SK-N-SH (cell line): ENCODE measurements around the gene ZNF467. TPM values are rescaled to one million over a fixed set of nuclear protein-coding genes. Genes with fewer than 3 reads are reported as not detected.

Experiments used
- CTCF ChIA-PET: fragments of 300-600, 350-600 bp; formaldehyde crosslinking; extraction: SDS; loops from one replicate; lab custom pipeline; 2021; lab: Yijun Ruan, JAX
- POLR2A ChIA-PET: fragments of 350-600 bp; sonication (Branson Sonifier 250); formaldehyde crosslinking; extraction: SDS; loops from one replicate; lab custom pipeline; 2020; ENCODE audit warnings: antibody characterized with exemption, inconsistent platforms; lab: Yijun Ruan, JAX
- DNase-seq: peaks from one replicate; pipeline ENCODE4 v3.0.0; 2012
- H2AFZ ChIP-seq: fragments of 200-600 bp; sonication (generic); 2 replicates; pipeline ENCODE4 v1.8.1; 2016; ENCODE audit warnings: antibody characterized with exemption, mild to moderate bottlenecking, low read depth
- H3F3A ChIP-seq: fragments of 200-600 bp; sonication (generic); replicated peaks from 2 replicates; pipeline ENCODE3; 2016; ENCODE audit warnings: antibody characterized with exemption, mild to moderate bottlenecking; ENCODE audit not compliant: insufficient read depth
- H3K27ac ChIP-seq, 2 experiments: fragments of 200-500 bp in 1 of 2; fragments of 200-600 bp in 1 of 2; sonication (Bioruptor generic) in 1 of 2; sonication (generic), shearing (Covaris generic) in 1 of 2; 2 replicates each; pipeline versions ENCODE4 v1.5.1 to v1.6.1; 2014 to 2016; ENCODE audit warnings: low read depth in 2 of 2, inconsistent platforms in 1 of 2, low read length in 1 of 2, mild to moderate bottlenecking in 1 of 2, mixed read lengths in 1 of 2
- H3K27me3 ChIP-seq: fragments of 200-600 bp; sonication (generic), shearing (Covaris generic); 2 replicates; pipeline ENCODE4 v1.6.1; 2016; ENCODE audit warnings: mixed run types; ENCODE audit not compliant: insufficient read depth
- H3K36me3 ChIP-seq, 2 experiments: fragments of 200-500 bp in 1 of 2; fragments of 200-600 bp in 1 of 2; sonication (Bioruptor generic) in 1 of 2; sonication (generic) in 1 of 2; replicated peaks in 1 of 2; 2 replicates each; pipeline versions ENCODE3 to v1.5.1; 2014 to 2016; ENCODE audit warnings: low read length in 1 of 2, mild to moderate bottlenecking in 1 of 2; ENCODE audit not compliant: insufficient read depth in 2 of 2, control insufficient read depth in 1 of 2
- H3K4me1 ChIP-seq, 2 experiments: fragments of 200-500 bp in 1 of 2; fragments of 200-600 bp in 1 of 2; sonication (Bioruptor generic) in 1 of 2; sonication (generic), shearing (Covaris generic) in 1 of 2; 2 replicates each; pipeline versions ENCODE4 v1.5.1 to v1.6.1; 2014 to 2016; ENCODE audit warnings: low read depth in 1 of 2, low read length in 1 of 2, mixed run types in 1 of 2; ENCODE audit not compliant: insufficient read depth in 2 of 2, control insufficient read depth in 1 of 2
- H3K4me2 ChIP-seq: fragments of 200-600 bp; sonication (generic), shearing (Covaris generic); 2 replicates; pipeline ENCODE4 v1.6.1; 2017; ENCODE audit warnings: mixed run types
- H3K4me3 ChIP-seq, 2 experiments: fragments of 200-500 bp in 1 of 2; fragments of 200-600 bp in 1 of 2; sonication (Bioruptor generic) in 1 of 2; sonication (generic), shearing (Covaris generic) in 1 of 2; 2 replicates each; pipeline versions ENCODE4 v1.5.1 to v1.8.1; 2014 to 2016; ENCODE audit warnings: low read depth in 2 of 2, inconsistent platforms in 1 of 2, low read length in 1 of 2, mild to moderate bottlenecking in 1 of 2, mixed read lengths in 1 of 2, moderate library complexity in 1 of 2
- H3K79me2 ChIP-seq: fragments of 200-600 bp; sonication (generic); 2 replicates; pipeline ENCODE4 v1.8.1; 2017; ENCODE audit warnings: mild to moderate bottlenecking; ENCODE audit not compliant: insufficient read depth
- H3K9ac ChIP-seq: fragments of 200-600 bp; sonication (generic); 2 replicates; pipeline ENCODE4 v1.6.1; 2017; ENCODE audit warnings: mixed run types
- H3K9me2 ChIP-seq: fragments of 200-600 bp; sonication (generic); 2 replicates; pipeline ENCODE4 v1.6.1; 2017; ENCODE audit warnings: mixed run types
- H3K9me3 ChIP-seq: fragments of 200-600 bp; sonication (generic); 2 replicates; pipeline ENCODE4 v1.6.1; 2017; ENCODE audit warnings: mixed run types, mild to moderate bottlenecking, moderate library complexity
- H4K20me1 ChIP-seq: fragments of 200-600 bp; sonication (generic); 2 replicates; pipeline ENCODE4 v1.6.1; 2017; ENCODE audit warnings: mild to moderate bottlenecking, mixed run types; ENCODE audit not compliant: insufficient read depth
- EZH2phosphoT487 ChIP-seq: fragments of 200-600 bp; sonication (generic); IDR thresholded peaks from 2 replicates; pipeline ENCODE4 v1.6.1; 2017; ENCODE audit warnings: low read depth, mixed run types, mild to moderate bottlenecking, antibody characterized with exemption, moderate library complexity, borderline replicate concordance
- FOSL2 ChIP-seq: IDR thresholded peaks from 2 replicates; pipeline ENCODE4 v1.4.0; 2012; ENCODE audit warnings: low read depth, mild to moderate bottlenecking, moderate library complexity, borderline replicate concordance
- MXI1 ChIP-seq: IDR thresholded peaks from 2 replicates; pipeline ENCODE4 v1.6.1; 2012; ENCODE audit warnings: mild to moderate bottlenecking, low read depth, low read length, improper control_type of control experiment
- NFIC ChIP-seq: IDR thresholded peaks from 2 replicates; pipeline ENCODE4 v1.4.0; 2012; ENCODE audit warnings: borderline replicate concordance
- RAD21 ChIP-seq: IDR thresholded peaks from 2 replicates; pipeline ENCODE4 v1.6.1; 2012; ENCODE audit warnings: mild to moderate bottlenecking, low read length
- RXRA ChIP-seq: IDR thresholded peaks from 2 replicates; pipeline ENCODE4 v1.4.0; 2012; ENCODE audit warnings: low read depth, mild to moderate bottlenecking, borderline replicate concordance
- WGBS: methylation state at CpG from one replicate; pipeline ENCODE4 v1.1.6; 2017; ENCODE audit warnings: low lambda C conversion rate; 5-methylcytosine and 5-hydroxymethylcytosine counted together
- polyA plus RNA-seq, 3 experiments: library from polyadenylated mRNA; depleted of rRNA; stranded (reverse); fragments of >200 nt; gene quantifications; 2 replicates each; pipeline ENCODE4 v1.2.3, GENCODE V29; 2012
- TF ChIP-seq, protein P1 (sequence below): fragments of 150-350 bp; IDR thresholded peaks from 2 replicates; pipeline ENCODE4 v1.6.1; 2016; ENCODE audit warnings: mild to moderate bottlenecking, low read depth, low read length
- TF ChIP-seq, protein P2 (sequence below): fragments of 200-600 bp; sonication (generic); IDR thresholded peaks from 2 replicates; pipeline ENCODE4 v1.6.1; 2017; ENCODE audit warnings: antibody characterized with exemption, mild to moderate bottlenecking, moderate library complexity
- TF ChIP-seq, protein P3 (sequence below): IDR thresholded peaks from 2 replicates; pipeline ENCODE4 v1.4.0; 2012; ENCODE audit warnings: low read depth, borderline replicate concordance
- TF ChIP-seq, protein P4 (sequence below): IDR thresholded peaks from 2 replicates; pipeline ENCODE4 v1.4.0; 2012; ENCODE audit warnings: low read depth

Gene ZNF467
- polyA plus RNA-seq, 1 of the 3 experiments (the other 2 are of a cell fraction), result 4.1 TPM

DNA sequence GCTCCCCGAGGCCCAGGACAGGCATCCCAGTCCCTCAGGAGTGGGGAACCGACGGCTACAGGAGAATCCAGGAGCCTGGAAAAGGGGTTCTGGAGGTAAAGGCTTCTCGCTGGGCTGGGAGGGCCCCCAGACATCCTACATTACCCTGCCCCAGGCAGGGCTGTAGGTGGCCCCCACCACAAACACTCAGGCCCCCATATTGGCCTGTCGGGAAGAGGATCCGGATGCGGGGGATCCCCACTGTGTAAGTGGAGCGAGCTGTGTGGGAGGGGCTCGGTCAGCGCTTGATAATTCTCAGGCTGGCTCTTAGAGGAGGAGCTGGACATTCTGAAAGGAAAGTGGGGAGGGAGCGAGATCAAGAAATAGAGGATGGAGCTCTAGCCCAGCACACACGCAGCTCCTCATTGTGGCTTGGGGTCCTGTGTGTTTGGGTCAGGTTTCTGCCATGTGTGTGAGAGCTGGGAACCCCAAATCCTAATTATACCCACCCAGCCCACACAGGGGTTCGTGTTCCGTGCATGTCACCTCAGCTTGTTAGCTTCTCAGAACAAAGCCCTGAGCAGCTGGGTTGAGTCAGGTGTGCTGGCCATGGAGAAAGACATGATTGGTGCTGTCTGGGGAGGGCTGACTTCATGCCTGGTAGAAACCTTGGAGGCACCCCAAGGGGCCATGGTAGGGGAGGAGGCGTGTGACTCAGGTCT is 49.4 kb downstream of the ZNF467 start:
- no peak overlapping the region for H3K4me2 ChIP-seq
- H3K27ac ChIP-seq, result no peak overlapping the region
- ChIA-PET POLR2A (interaction anchor here (1.2 kb wide), 1 partner anchor 9 kb away, joined by 4 read pairs; a partner anchor contains a TSS), CTCF (interaction anchor here (1.2 to 2.5 kb wide), 5 partner anchors 8 to 99 kb away, joined by 3 to 11 read pairs (median 8); no protein-coding TSS in a partner anchor)
- DNase-seq, result no peak
- H4K20me1 ChIP-seq, result no peaks in the 10 kb centered on the region
- H3K9me2 ChIP-seq, result no peaks in the 10 kb centered on the region
- no peak overlapping the region for H3K9ac ChIP-seq
- WGBS, result 93% methylated on average over 15 of the region's 15 CpGs
- no peaks in the 10 kb centered on the region for H3K9me3 ChIP-seq
- peaks cover 7 to 81% of the 10 kb centered on the region in 2 experiments for H3K36me3 ChIP-seq
- peaks cover 0 to 18% of the 10 kb centered on the region in 2 experiments; a peak in 1 of 4 replicates for H3K4me1 ChIP-seq
- no peak for TF ChIP-seq EZH2phosphoT487
- TF ChIP-seq, protein P1, sequence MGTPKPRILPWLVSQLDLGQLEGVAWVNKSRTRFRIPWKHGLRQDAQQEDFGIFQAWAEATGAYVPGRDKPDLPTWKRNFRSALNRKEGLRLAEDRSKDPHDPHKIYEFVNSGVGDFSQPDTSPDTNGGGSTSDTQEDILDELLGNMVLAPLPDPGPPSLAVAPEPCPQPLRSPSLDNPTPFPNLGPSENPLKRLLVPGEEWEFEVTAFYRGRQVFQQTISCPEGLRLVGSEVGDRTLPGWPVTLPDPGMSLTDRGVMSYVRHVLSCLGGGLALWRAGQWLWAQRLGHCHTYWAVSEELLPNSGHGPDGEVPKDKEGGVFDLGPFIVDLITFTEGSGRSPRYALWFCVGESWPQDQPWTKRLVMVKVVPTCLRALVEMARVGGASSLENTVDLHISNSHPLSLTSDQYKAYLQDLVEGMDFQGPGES, result no peak
- no peak for TF ChIP-seq MXI1
- TF ChIP-seq FOSL2, result no peak
- no peak for TF ChIP-seq RXRA
- no peak for TF ChIP-seq NFIC
- TF ChIP-seq RAD21, result no peak
- TF ChIP-seq, protein P2, sequence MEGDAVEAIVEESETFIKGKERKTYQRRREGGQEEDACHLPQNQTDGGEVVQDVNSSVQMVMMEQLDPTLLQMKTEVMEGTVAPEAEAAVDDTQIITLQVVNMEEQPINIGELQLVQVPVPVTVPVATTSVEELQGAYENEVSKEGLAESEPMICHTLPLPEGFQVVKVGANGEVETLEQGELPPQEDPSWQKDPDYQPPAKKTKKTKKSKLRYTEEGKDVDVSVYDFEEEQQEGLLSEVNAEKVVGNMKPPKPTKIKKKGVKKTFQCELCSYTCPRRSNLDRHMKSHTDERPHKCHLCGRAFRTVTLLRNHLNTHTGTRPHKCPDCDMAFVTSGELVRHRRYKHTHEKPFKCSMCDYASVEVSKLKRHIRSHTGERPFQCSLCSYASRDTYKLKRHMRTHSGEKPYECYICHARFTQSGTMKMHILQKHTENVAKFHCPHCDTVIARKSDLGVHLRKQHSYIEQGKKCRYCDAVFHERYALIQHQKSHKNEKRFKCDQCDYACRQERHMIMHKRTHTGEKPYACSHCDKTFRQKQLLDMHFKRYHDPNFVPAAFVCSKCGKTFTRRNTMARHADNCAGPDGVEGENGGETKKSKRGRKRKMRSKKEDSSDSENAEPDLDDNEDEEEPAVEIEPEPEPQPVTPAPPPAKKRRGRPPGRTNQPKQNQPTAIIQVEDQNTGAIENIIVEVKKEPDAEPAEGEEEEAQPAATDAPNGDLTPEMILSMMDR, result no peak
- TF ChIP-seq, protein P3, sequence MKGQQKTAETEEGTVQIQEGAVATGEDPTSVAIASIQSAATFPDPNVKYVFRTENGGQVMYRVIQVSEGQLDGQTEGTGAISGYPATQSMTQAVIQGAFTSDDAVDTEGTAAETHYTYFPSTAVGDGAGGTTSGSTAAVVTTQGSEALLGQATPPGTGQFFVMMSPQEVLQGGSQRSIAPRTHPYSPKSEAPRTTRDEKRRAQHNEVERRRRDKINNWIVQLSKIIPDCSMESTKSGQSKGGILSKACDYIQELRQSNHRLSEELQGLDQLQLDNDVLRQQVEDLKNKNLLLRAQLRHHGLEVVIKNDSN, result no peak
- TF ChIP-seq, protein P4, sequence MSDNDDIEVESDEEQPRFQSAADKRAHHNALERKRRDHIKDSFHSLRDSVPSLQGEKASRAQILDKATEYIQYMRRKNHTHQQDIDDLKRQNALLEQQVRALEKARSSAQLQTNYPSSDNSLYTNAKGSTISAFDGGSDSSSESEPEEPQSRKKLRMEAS, result no peak
- TF ChIP-seq, all 33 proteins: peak for 0
- Histone ChIP-seq H3K4me3 (no peak overlapping the region), H3F3A (no peaks in the 10 kb centered on the region), H3K79me2 (0 out of 2 replicates have a peak, but pooled peaks cover 5% of the 10 kb centered on the region), H2AFZ (no peak overlapping the region), H3K27me3 (no peaks in the 10 kb centered on the region)
